H1 (cell line): ENCODE measurements around the gene DAGLA. TPM values are rescaled to one million over a fixed set of nuclear protein-coding genes. Genes with fewer than 3 reads are reported as not detected.
A peak's percentile ranks its signal among the peaks of the same experiment; 100 is the strongest.

Source experiments
- ASH2L ChIP-seq: fragments of 200-600, 300-600 bp; sonication (generic); IDR thresholded peaks from one replicate; pipeline ENCODE4 v1.7.1; 2017; ENCODE audit warnings: low read length
- CHD2 ChIP-seq: IDR thresholded peaks from 2 replicates; pipeline ENCODE4 v1.6.1; 2012; ENCODE audit warnings: low read length, improper control_type of control experiment
- JUND ChIP-seq: IDR thresholded peaks from 2 replicates; pipeline ENCODE4 v1.6.1; 2011; ENCODE audit warnings: mild to moderate bottlenecking, improper control_type of control experiment, low read length
- KDM4A ChIP-seq: IDR thresholded peaks from one replicate; pipeline ENCODE4 v1.7.1; 2012; ENCODE audit warnings: low read depth, mild to moderate bottlenecking, moderate library complexity, low read length, inconsistent platforms; ENCODE audit not compliant: severe bottlenecking
- KDM5A ChIP-seq: fragments of 200-600 bp; IDR thresholded peaks from 2 replicates; pipeline ENCODE4 v1.7.1; 2012; ENCODE audit warnings: mild to moderate bottlenecking, low read length, inconsistent platforms, mixed read lengths
- TEAD4 ChIP-seq: IDR thresholded peaks from 2 replicates; pipeline ENCODE4 v1.6.1; 2012; ENCODE audit warnings: low read depth, low read length, inconsistent platforms, mixed read lengths
- polyA plus RNA-seq, 7 experiments: library from polyadenylated mRNA; depleted of rRNA in 3 of 7; stranded (reverse) in 5 of 7; unstranded in 2 of 7; fragments of >200 nt in 5 of 7; fragments of 200-250 nt in 2 of 7; gene quantifications; 1 replicate in 5 of 7; 2 replicates in 1 of 7; 4 replicates in 1 of 7; pipeline versions ENCODE4 v1.2.1 to v1.2.3, GENCODE V29; 2011 to 2013; ENCODE audit warnings: missing spikeins in 2 of 7, mixed read lengths in 2 of 7
- total RNA-seq: library from RNA; stranded (reverse); fragmentation: NEBNext Ultra II Directional; extraction: Animal tissue kit (Norgen Biotek cat#: 25700); gene quantifications from 2 replicates; pipeline ENCODE4 v1.2.1, GENCODE V29; 2021
- TF ChIP-seq, protein P1 (sequence below): fragments of 300-600 bp; sonication (generic); IDR thresholded peaks from 2 replicates; pipeline ENCODE4 v1.7.1; 2012; ENCODE audit warnings: low read length, moderate library complexity, mild to moderate bottlenecking, inconsistent platforms; ENCODE audit not compliant: insufficient replicate concordance
- TF ChIP-seq, protein P2 (sequence below), 3 experiments: IDR thresholded peaks; 1 replicate in 2 of 3; 2 replicates in 1 of 3; pipeline versions ENCODE4 v1.5.1 to v1.6.1; 2011; ENCODE audit warnings: low read length in 3 of 3, mild to moderate bottlenecking in 3 of 3, inconsistent platforms in 2 of 3, low read depth in 1 of 3, moderate library complexity in 1 of 3; ENCODE audit not compliant: insufficient read depth in 1 of 3; ENCODE audit errors: control extremely low read depth in 1 of 3

Gene DAGLA
- total and polyA plus RNA-seq, 2 of the 8 experiments (the other 6 are each of a cell fraction or from before 2014, with no cell fraction given): 3.6 to 6.6 TPM

DNA sequence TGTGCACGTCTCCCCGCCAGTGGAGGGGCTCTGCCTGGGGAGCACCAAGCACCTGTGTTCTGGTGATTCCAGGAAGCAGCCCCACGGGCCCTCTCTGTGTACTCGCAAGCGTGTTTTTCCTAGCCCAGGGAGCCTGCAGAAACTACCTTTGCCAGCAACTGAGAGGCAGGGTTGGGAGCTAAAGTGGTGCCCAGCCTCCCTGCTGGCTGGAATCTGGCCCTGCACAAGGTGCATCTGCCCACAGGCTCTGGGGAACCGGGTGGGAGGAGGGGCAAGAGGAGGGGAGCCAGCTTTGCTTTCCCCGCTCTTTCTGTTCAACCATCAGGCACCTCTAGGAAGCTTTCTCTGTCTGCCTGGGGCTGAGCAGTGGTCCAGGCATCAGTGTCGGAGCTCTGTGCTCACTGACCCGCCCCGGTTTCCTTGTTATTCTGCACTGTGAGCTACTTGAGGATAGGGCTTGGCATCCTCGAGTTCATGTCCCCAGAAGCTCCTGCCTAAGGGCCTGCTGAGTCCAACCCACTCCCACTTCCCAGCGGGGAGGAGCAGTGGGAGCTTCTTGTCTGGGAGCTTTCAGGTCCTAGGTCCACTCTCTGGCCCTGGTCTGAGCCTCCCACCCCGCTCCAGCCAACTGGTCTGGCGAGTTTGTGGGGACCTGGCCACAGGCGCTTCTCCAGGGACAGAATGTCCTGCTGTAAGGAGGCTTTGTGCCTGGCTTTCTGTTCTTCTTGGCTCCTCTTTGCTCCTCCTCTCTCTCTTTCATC lies 14.9 kb downstream of the DAGLA start (continued):
- TF ChIP-seq, protein P1, sequence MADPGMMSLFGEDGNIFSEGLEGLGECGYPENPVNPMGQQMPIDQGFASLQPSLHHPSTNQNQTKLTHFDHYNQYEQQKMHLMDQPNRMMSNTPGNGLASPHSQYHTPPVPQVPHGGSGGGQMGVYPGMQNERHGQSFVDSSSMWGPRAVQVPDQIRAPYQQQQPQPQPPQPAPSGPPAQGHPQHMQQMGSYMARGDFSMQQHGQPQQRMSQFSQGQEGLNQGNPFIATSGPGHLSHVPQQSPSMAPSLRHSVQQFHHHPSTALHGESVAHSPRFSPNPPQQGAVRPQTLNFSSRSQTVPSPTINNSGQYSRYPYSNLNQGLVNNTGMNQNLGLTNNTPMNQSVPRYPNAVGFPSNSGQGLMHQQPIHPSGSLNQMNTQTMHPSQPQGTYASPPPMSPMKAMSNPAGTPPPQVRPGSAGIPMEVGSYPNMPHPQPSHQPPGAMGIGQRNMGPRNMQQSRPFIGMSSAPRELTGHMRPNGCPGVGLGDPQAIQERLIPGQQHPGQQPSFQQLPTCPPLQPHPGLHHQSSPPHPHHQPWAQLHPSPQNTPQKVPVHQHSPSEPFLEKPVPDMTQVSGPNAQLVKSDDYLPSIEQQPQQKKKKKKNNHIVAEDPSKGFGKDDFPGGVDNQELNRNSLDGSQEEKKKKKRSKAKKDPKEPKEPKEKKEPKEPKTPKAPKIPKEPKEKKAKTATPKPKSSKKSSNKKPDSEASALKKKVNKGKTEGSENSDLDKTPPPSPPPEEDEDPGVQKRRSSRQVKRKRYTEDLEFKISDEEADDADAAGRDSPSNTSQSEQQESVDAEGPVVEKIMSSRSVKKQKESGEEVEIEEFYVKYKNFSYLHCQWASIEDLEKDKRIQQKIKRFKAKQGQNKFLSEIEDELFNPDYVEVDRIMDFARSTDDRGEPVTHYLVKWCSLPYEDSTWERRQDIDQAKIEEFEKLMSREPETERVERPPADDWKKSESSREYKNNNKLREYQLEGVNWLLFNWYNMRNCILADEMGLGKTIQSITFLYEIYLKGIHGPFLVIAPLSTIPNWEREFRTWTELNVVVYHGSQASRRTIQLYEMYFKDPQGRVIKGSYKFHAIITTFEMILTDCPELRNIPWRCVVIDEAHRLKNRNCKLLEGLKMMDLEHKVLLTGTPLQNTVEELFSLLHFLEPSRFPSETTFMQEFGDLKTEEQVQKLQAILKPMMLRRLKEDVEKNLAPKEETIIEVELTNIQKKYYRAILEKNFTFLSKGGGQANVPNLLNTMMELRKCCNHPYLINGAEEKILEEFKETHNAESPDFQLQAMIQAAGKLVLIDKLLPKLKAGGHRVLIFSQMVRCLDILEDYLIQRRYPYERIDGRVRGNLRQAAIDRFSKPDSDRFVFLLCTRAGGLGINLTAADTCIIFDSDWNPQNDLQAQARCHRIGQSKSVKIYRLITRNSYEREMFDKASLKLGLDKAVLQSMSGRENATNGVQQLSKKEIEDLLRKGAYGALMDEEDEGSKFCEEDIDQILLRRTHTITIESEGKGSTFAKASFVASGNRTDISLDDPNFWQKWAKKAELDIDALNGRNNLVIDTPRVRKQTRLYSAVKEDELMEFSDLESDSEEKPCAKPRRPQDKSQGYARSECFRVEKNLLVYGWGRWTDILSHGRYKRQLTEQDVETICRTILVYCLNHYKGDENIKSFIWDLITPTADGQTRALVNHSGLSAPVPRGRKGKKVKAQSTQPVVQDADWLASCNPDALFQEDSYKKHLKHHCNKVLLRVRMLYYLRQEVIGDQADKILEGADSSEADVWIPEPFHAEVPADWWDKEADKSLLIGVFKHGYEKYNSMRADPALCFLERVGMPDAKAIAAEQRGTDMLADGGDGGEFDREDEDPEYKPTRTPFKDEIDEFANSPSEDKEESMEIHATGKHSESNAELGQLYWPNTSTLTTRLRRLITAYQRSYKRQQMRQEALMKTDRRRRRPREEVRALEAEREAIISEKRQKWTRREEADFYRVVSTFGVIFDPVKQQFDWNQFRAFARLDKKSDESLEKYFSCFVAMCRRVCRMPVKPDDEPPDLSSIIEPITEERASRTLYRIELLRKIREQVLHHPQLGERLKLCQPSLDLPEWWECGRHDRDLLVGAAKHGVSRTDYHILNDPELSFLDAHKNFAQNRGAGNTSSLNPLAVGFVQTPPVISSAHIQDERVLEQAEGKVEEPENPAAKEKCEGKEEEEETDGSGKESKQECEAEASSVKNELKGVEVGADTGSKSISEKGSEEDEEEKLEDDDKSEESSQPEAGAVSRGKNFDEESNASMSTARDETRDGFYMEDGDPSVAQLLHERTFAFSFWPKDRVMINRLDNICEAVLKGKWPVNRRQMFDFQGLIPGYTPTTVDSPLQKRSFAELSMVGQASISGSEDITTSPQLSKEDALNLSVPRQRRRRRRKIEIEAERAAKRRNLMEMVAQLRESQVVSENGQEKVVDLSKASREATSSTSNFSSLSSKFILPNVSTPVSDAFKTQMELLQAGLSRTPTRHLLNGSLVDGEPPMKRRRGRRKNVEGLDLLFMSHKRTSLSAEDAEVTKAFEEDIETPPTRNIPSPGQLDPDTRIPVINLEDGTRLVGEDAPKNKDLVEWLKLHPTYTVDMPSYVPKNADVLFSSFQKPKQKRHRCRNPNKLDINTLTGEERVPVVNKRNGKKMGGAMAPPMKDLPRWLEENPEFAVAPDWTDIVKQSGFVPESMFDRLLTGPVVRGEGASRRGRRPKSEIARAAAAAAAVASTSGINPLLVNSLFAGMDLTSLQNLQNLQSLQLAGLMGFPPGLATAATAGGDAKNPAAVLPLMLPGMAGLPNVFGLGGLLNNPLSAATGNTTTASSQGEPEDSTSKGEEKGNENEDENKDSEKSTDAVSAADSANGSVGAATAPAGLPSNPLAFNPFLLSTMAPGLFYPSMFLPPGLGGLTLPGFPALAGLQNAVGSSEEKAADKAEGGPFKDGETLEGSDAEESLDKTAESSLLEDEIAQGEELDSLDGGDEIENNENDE: no peak
- TF ChIP-seq KDM5A (no peak), ASH2L (no peak), TEAD4 (peak; percentile 91), JUND (no peak), CHD2 (no peak), KDM4A (no peak)
- TF ChIP-seq, protein P2, sequence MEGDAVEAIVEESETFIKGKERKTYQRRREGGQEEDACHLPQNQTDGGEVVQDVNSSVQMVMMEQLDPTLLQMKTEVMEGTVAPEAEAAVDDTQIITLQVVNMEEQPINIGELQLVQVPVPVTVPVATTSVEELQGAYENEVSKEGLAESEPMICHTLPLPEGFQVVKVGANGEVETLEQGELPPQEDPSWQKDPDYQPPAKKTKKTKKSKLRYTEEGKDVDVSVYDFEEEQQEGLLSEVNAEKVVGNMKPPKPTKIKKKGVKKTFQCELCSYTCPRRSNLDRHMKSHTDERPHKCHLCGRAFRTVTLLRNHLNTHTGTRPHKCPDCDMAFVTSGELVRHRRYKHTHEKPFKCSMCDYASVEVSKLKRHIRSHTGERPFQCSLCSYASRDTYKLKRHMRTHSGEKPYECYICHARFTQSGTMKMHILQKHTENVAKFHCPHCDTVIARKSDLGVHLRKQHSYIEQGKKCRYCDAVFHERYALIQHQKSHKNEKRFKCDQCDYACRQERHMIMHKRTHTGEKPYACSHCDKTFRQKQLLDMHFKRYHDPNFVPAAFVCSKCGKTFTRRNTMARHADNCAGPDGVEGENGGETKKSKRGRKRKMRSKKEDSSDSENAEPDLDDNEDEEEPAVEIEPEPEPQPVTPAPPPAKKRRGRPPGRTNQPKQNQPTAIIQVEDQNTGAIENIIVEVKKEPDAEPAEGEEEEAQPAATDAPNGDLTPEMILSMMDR (IDR thresholded peaks at IDR 0.05; ENCODE audit: control extremely low read depth in 1 of 3, insufficient read depth in 1 of 3, low read depth in 1 of 3, low read length in 3 of 3): peak in 2 of 3 experiments; percentile 37 to 45; a peak in 3 of 4 replicates
